ENCODE data around the gene VSTM2L.

Gene VSTM2L

DNA sequence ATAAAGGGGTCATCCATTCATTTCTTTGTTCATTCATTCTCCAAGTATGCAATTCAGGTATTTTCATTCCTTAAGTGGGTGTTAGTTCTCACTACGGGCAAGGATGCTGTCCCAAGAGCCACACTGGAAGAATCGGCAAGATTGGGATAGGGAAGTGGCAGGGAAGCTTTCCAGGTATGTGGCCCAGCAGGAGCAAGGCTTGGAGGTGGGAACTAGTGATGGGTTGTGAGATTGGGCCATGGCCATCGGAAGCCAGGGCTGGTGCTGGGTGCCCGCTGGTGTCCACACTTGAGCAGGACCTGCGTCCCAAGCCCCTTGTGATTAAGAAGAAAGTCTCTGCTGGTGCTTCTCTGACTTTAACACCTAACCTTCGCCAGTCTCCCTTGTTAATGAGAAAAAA is 15.1 kb downstream of the VSTM2L start:
- no peak overlapping the region for H3K27ac ChIP-seq (ENCODE audit: low read length)
- H3K4me1 ChIP-seq (ENCODE audit: low read length) = peaks cover 63% of the 10 kb centered on the region
- no peaks in the 10 kb centered on the region for H3K36me3 ChIP-seq (replicated peaks; ENCODE audit: low read depth, low read length)
- no peak overlapping the region for H3K9ac ChIP-seq (ENCODE audit: low read length)
- H4K20me1 ChIP-seq (ENCODE audit: insufficient read depth, low read length) = no peaks in the 10 kb centered on the region
- no peak overlapping the region for H3K4me2 ChIP-seq (ENCODE audit: low read length)
- TF ChIP-seq CTCF (IDR thresholded peaks at IDR 0.05; ENCODE audit: low read depth, low read length) (no peak), EZH2phosphoT487 (IDR thresholded peaks at IDR 0.05; ENCODE audit: low read depth) (no peak)
- peaks cover 10% of the 10 kb centered on the region; the same call in 1 of the 2 replicates for H3K79me2 ChIP-seq (ENCODE audit: low read length)
- no peaks in the 10 kb centered on the region for H3K27me3 ChIP-seq (ENCODE audit: low read depth, low read length)
- no peaks in the 10 kb centered on the region for H3K9me3 ChIP-seq (ENCODE audit: insufficient read depth, low read length)
- no peak overlapping the region for H2AFZ ChIP-seq (ENCODE audit: low read depth, low read length)
- no peak overlapping the region for H3K4me3 ChIP-seq (ENCODE audit: low read length)

DNA sequence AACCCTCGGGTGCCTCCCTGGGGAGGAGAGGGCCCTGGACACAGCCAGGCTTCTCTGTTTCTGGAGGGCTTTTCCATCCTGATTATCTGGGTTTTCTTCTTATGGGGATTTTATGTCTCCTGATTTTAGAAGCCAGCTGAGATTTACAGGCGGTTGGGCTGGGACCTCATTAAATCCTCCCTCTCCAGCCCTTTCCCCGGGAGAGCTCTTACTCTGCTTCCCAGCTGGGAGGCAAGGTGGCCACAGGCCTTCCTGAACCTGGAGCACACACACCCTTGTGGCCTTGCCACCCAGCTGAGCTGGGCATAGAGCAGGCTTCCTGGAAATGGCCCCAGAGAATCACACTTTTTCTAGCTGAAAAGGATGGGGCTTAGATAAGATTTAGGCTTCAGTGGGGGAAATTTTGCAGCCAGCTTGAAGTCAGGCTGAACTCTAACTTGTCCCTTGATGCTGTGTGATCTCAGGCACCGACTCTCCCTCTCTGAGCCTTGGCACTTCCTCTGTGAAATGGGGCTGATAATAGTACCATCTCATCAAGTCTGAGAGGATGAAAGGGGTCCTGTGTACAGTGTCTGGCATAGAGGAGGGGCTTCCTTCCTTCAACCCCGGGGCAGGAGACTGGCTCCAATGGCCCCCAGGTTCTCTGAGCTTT is 16.6 kb downstream of the VSTM2L start:
- no peaks in the 10 kb centered on the region for H3K36me3 ChIP-seq (replicated peaks; ENCODE audit: low read depth, low read length)
- H3K4me3 ChIP-seq (ENCODE audit: low read length) = no peak overlapping the region; the same call in 1 of the 2 replicates
- H3K9ac ChIP-seq (ENCODE audit: low read length) = peak overlapping the region; percentile 89; the same call in 1 of the 2 replicates
- H2AFZ ChIP-seq (ENCODE audit: low read depth, low read length) = no peak overlapping the region
- peaks cover 66% of the 10 kb centered on the region for H3K4me1 ChIP-seq (ENCODE audit: low read length)
- no peaks in the 10 kb centered on the region for H4K20me1 ChIP-seq (ENCODE audit: insufficient read depth, low read length)
- H3K27ac ChIP-seq (ENCODE audit: low read length) = peak overlapping the region; percentile 94
- H3K79me2 ChIP-seq (ENCODE audit: low read length) = peaks cover 14% of the 10 kb centered on the region; the same call in 1 of the 2 replicates
- TF ChIP-seq CTCF (IDR thresholded peaks at IDR 0.05; ENCODE audit: low read depth, low read length) = no peak
- no peak for TF ChIP-seq EZH2phosphoT487 (IDR thresholded peaks at IDR 0.05; ENCODE audit: low read depth)
- H3K27me3 ChIP-seq (ENCODE audit: low read depth, low read length) = no peaks in the 10 kb centered on the region
- H3K4me2 ChIP-seq (ENCODE audit: low read length) = peak overlapping the region; percentile 91
- H3K9me3 ChIP-seq (ENCODE audit: insufficient read depth, low read length) = no peaks in the 10 kb centered on the region

DNA sequence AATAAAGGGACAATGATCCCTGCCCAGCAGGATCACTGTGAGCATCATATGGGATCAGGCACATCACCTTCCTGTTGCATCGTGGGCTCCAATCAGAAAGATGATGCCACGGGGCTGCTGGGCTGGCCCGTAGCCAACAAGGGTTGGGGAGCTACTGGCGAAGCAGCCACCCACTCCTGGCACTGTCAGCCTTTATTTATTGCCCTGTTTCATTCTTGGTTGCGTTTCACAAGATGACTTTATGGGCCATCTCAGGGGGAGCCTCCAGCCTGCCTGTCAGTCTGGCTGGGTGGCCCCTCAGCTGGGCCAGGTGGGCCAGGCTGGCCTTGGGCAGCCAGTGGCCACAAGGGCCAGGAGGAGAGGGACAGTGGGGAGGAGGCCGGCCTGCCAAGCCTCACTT is 17.3 kb downstream of the VSTM2L start:
- Histone ChIP-seq H3K9ac (ENCODE audit: low read length) (peak overlapping the region; percentile 89), H3K36me3 (replicated peaks; ENCODE audit: low read depth, low read length) (no peaks in the 10 kb centered on the region), H3K4me3 (ENCODE audit: low read length) (peak overlapping the region; percentile 62; the same call in 1 of the 2 replicates), H3K27ac (ENCODE audit: low read length) (peak overlapping the region; percentile 94), H3K4me1 (ENCODE audit: low read length) (peaks cover 66% of the 10 kb centered on the region), H4K20me1 (ENCODE audit: insufficient read depth, low read length) (no peaks in the 10 kb centered on the region), H3K79me2 (ENCODE audit: low read length) (peaks cover 14% of the 10 kb centered on the region; the same call in 1 of the 2 replicates), H3K9me3 (ENCODE audit: insufficient read depth, low read length) (no peaks in the 10 kb centered on the region), H3K27me3 (ENCODE audit: low read depth, low read length) (no peaks in the 10 kb centered on the region), H2AFZ (ENCODE audit: low read depth, low read length) (peak overlapping the region; percentile 9; the same call in 1 of the 2 replicates), H3K4me2 (ENCODE audit: low read length) (peak overlapping the region; percentile 91)
- no peak for TF ChIP-seq CTCF (IDR thresholded peaks at IDR 0.05; ENCODE audit: low read depth, low read length)
- TF ChIP-seq EZH2phosphoT487 (IDR thresholded peaks at IDR 0.05; ENCODE audit: low read depth) = no peak

DNA sequence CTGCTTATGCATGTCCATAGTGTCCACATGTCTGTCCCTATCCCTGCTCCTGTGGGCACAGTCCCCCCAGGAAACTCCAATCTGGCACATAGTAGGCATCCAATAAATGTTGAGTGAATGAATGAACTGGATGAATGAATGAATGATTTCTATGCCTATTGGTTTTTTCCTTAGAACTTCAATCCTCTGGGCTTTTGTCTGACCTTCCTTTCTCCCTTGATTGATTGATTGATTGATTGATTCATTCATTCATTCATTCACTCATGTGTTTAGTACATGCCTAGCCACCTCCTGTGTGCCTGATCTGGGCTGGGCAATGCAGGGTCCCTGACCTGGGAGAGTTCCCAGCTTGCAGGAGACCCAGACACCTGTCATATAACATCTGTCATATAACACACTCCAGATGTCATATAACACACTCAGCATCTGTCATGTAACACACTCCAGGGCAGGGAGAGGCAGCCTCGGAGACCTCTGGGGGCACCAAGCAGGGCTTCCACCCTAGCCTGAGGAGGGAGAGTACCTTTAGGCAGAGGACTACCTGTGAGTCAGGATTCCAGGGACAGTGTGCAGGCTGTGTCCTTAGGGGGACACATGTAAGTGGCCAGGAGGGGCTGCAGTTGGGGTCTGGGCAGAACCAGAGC is 17.9 kb downstream of the VSTM2L start:
- Histone ChIP-seq H3K4me2 (ENCODE audit: low read length) (peak overlapping the region; percentile 91), H2AFZ (ENCODE audit: low read depth, low read length) (no peak overlapping the region), H3K9me3 (ENCODE audit: insufficient read depth, low read length) (no peaks in the 10 kb centered on the region), H3K9ac (ENCODE audit: low read length) (peak overlapping the region; percentile 89), H3K4me3 (ENCODE audit: low read length) (peak overlapping the region; percentile 62), H3K27ac (ENCODE audit: low read length) (peak overlapping the region; percentile 94), H3K27me3 (ENCODE audit: low read depth, low read length) (no peaks in the 10 kb centered on the region), H3K79me2 (ENCODE audit: low read length) (peaks cover 14% of the 10 kb centered on the region; the same call in 1 of the 2 replicates), H3K4me1 (ENCODE audit: low read length) (peaks cover 64% of the 10 kb centered on the region), H4K20me1 (ENCODE audit: insufficient read depth, low read length) (no peaks in the 10 kb centered on the region), H3K36me3 (replicated peaks; ENCODE audit: low read depth, low read length) (no peaks in the 10 kb centered on the region)
- TF ChIP-seq CTCF (IDR thresholded peaks at IDR 0.05; ENCODE audit: low read depth, low read length) (no peak), EZH2phosphoT487 (IDR thresholded peaks at IDR 0.05; ENCODE audit: low read depth) (no peak)

All from OCI-LY3 (cell line).